Uterus (tissue), 2 donors: Measurements from ENCODE around the gene KCNJ10.

Experiments used
- POLR2A ChIP-seq, 2 donors: fragments of 450-650 bp; IDR thresholded peaks; one replicate each; pipeline ENCODE4 v1.6.1; 2016; ENCODE audit warnings: antibody characterized with exemption in 2 of 2, mild to moderate bottlenecking in 1 of 2, moderate library complexity in 1 of 2
- TF ChIP-seq, protein P1 (sequence below), 4 experiments: fragments of 200-600 bp in 2 of 4; fragments of 450-650 bp in 2 of 4; sonication (generic) in 2 of 4; IDR thresholded peaks; one replicate each; pipeline ENCODE4 v1.5.1; 2016 to 2019; ENCODE audit warnings: antibody characterized with exemption in 4 of 4, mild to moderate bottlenecking in 2 of 4, moderate library complexity in 1 of 4

DNA sequence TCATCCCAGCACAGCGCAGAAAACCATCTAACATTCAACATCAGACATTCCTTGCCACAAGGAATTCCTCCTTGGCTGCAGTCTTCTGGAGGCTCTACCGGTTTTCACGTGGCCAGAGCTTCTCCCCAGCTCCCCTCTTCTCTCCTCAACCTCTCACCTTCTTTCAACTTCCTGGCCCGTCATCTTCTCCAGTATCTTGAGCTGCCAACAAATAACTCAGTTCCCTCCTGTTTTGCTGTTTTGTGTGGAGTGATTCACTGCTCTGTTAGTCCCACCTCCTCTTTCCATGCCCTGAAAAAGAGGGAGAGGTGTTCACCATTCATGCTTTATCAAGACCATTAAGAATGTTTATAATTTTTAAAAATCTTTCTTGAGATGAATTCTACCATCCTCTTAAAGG is 70.8 kb downstream of the KCNJ10 start:
- TF ChIP-seq, protein P1, sequence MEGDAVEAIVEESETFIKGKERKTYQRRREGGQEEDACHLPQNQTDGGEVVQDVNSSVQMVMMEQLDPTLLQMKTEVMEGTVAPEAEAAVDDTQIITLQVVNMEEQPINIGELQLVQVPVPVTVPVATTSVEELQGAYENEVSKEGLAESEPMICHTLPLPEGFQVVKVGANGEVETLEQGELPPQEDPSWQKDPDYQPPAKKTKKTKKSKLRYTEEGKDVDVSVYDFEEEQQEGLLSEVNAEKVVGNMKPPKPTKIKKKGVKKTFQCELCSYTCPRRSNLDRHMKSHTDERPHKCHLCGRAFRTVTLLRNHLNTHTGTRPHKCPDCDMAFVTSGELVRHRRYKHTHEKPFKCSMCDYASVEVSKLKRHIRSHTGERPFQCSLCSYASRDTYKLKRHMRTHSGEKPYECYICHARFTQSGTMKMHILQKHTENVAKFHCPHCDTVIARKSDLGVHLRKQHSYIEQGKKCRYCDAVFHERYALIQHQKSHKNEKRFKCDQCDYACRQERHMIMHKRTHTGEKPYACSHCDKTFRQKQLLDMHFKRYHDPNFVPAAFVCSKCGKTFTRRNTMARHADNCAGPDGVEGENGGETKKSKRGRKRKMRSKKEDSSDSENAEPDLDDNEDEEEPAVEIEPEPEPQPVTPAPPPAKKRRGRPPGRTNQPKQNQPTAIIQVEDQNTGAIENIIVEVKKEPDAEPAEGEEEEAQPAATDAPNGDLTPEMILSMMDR (IDR thresholded peaks at IDR 0.05): no peak
- TF ChIP-seq POLR2A (IDR thresholded peaks at IDR 0.05): no peak
